Lower lobe of right lung (tissue), 2 donors: ENCODE results near the gene KHDC1. TPM values are rescaled to one million over a fixed set of nuclear protein-coding genes. Genes with fewer than 3 reads are reported as not detected.
"Not testable (repeated sequence)": the region's sequence is repeated elsewhere in the genome, so short reads cannot be mapped to it uniquely, and the experiment has no call there.

Experiments used
- ATAC-seq, 2 donors: fragments of 200-7000 bp; cut with Tn5 transposase; one replicate each; pipeline ENCODE4 v1.9.1; 2020 to 2022; ENCODE audit warnings: mild to moderate bottlenecking in 2 of 2, moderate library complexity in 2 of 2
- DNase-seq: peaks from one replicate; pipeline ENCODE4 v3.0.0-alpha.2; 2020
- H3K27ac ChIP-seq: fragments of 200-600 bp; one replicate; pipeline ENCODE4 v1.8.0; 2022
- H3K27me3 ChIP-seq: fragments of 200-600 bp; one replicate; pipeline ENCODE4 v1.8.0; 2022; ENCODE audit warnings: low read depth
- H3K36me3 ChIP-seq: fragments of 200-600 bp; one replicate; pipeline ENCODE4 v1.8.0; 2022; ENCODE audit warnings: mild to moderate bottlenecking
- H3K4me1 ChIP-seq: fragments of 200-600 bp; one replicate; pipeline ENCODE4 v1.8.0; 2022
- H3K4me3 ChIP-seq: fragments of 200-600 bp; one replicate; pipeline ENCODE4 v1.8.0; 2022; ENCODE audit warnings: mild to moderate bottlenecking
- H3K9me3 ChIP-seq: fragments of 200-600 bp; one replicate; pipeline ENCODE4 v1.8.0; 2022
- CTCF ChIP-seq: fragments of 200-600 bp; IDR thresholded peaks from one replicate; pipeline ENCODE4 v1.8.0; 2022; ENCODE audit warnings: antibody characterized with exemption, mild to moderate bottlenecking
- intact Hi-C: fragments of 100-400 bp; cut with DNase I; formaldehyde crosslinking; loops from one replicate; pipeline ENCODE4 v1.11.0; 2022
- total RNA-seq: library from RNA; stranded (reverse); fragmentation: NEBNext Ultra II Directional; extraction: Animal tissue kit (Norgen Biotek cat#: 25700); gene quantifications from one replicate; pipeline ENCODE4 v1.2.1, GENCODE V29; 2021
- donor health status: DM: no; HTN: yes; CAD: no; lungs with severe emphysema.

Gene KHDC1
- total RNA-seq, 1 donor from 2014 or later = 1.7 TPM

- Histone ChIP-seq H3K4me1 (peaks cover 6% of the 10 kb centered on the region), H3K27me3 (no peaks in the 10 kb centered on the region), H3K9me3 (no peaks in the 10 kb centered on the region), H3K4me3 (no peak overlapping the region), H3K27ac (no peak overlapping the region), H3K36me3 (no peaks in the 10 kb centered on the region)
- DNase-seq (no peak), ATAC-seq (no peak)
- no peak for TF ChIP-seq CTCF
- intact Hi-C loops = no loop called here
Observed at GRCh38 chr6:73258721-73259120, 4.3 kb downstream of the KHDC1 start.

DNA sequence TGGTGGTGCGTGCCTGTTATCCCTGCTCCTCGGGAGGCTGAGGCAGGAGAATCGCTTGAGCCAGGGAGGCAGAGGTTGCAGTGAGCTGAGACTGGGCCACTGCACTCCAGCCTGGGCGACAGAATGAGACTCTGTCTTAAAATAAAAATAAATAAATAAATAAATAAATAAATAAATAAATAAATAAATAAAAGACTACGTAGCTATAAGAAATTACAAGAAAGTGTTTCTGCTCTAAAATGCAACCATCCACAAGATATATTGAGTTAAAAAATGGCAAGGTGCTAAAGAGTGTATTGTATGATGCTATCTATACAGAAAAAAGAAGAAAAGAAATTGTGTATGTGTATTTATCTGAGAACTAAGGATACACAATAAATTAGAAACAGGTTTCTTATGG is 8.7 kb downstream of the KHDC1 start:
- H3K4me3 ChIP-seq, intact Hi-C loops, H3K4me1 ChIP-seq, H3K36me3 ChIP-seq, H3K27me3 ChIP-seq, H3K27ac ChIP-seq, ATAC-seq, DNase-seq, H3K9me3 ChIP-seq: not testable (repeated sequence)

DNA sequence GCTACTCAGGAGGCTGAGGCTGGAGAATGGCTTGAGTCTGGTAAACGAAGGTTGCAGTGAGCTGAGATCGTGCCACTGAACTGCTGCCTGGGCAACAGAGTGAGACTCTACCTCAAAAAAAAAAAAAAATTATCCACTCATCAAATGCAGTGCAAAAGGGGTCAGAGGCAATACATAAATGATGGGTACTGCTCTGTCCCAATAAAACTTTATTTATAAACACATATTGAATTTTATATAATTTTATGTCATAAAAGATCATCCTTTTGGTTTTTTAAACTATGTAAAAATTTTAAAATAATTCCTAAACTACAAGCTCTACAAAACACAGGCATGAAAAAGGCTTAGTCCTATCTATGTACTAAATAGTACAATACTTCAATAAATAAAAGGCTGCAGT is 10.3 kb downstream of the KHDC1 start:
- ATAC-seq (no peak), DNase-seq (no peak)
- intact Hi-C loops = no loop called here
- no peak for TF ChIP-seq CTCF
- H3K9me3 ChIP-seq = no peaks in the 10 kb centered on the region
- no peak overlapping the region for H3K27ac ChIP-seq
- no peaks in the 10 kb centered on the region for H3K27me3 ChIP-seq
- no peaks in the 10 kb centered on the region for H3K36me3 ChIP-seq
- no peak overlapping the region for H3K4me3 ChIP-seq
- no peaks in the 10 kb centered on the region for H3K4me1 ChIP-seq

DNA sequence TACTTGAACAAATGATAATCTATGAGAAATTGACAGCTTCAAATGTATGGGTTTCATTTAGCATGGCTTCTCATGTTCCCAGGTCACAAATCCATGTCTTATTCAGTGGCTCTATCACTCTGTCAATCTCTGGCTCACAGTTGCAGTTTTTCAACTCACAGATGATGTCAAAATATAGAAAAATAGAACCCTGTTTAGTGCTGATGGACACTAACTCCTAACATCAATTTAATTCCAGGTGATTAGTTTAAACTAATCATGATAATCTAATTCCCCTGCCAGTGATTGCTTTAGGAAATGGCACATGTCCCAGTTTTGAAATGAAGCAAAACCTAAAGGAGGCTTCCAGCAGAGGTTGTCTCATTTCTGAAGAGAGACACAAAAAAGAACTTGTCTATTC is 13.0 kb downstream of the KHDC1 start:
- TF ChIP-seq CTCF = no peak
- DNase-seq (no peak), ATAC-seq (no peak)
- Histone ChIP-seq H3K27me3 (no peaks in the 10 kb centered on the region), H3K36me3 (no peaks in the 10 kb centered on the region), H3K9me3 (no peaks in the 10 kb centered on the region), H3K4me1 (no peaks in the 10 kb centered on the region), H3K4me3 (no peak overlapping the region), H3K27ac (no peak overlapping the region)
- intact Hi-C loops = no loop called here

DNA sequence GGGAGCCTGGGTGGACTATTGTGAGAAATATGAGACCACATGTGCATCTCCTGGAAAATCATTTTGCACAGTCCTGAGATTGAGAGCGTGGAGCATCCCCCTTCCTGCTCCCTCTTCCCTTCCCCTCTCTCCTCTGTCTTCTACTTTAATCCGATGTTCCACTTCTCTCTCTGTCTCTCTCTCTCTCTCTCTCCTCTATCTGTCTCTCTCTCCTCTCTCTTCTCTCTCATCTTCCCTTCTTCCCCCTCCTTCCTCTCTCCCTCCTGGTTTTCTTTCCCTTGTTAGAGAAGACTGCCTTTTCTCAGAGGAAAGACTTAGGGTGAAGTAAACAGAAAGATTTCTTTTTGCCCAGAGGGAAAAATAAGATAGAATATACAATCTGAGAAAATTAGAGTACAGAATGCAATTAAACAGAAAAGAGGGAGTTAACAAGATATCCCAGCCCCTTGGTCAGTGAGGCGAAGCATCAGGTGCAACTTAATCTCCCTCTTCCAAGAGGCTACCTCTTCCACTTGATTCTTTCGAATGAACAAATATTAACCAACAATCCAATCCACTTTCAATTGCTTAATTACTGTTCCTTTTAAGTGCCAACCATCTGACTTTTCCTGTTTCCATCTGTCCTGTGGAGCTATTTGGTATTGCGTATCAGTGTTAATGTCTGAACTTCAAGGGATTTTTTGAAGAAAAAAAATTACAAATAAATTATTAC is 14.6 kb downstream of the KHDC1 start:
- H3K27me3 ChIP-seq = no peaks in the 10 kb centered on the region
- ATAC-seq = peak in 1 of 2 donors; percentile 49
- TF ChIP-seq CTCF = no peak

DNA sequence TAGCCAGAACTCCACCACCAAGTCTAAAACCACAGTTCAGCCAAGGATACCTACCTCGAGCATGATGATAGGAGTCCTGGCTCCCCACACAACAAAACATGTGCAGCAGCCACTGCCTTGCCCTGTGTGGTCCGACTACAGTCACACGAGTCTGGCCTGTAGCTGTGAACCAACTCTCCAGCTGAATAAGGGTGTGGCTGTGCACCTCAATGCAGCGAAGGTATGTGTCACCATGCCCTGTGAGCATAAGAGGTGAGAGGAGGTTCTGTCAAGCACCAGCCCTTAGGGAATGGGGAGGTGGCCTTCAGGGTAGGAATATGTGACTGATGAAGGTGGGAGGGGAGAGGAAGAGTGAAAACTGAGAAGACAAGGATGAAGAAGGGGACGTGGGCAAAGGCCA is 21.0 kb downstream of the KHDC1 start:
- intact Hi-C loops = no loop called here
- ATAC-seq = no peak
- no peak overlapping the region for H3K4me3 ChIP-seq
- no peak overlapping the region for H3K27ac ChIP-seq
- DNase-seq = no peak
- no peaks in the 10 kb centered on the region for H3K27me3 ChIP-seq
- H3K4me1 ChIP-seq = no peaks in the 10 kb centered on the region
- TF ChIP-seq CTCF = no peak
- no peaks in the 10 kb centered on the region for H3K9me3 ChIP-seq
- H3K36me3 ChIP-seq = no peaks in the 10 kb centered on the region

More for the DNA sequence above, 14.6 kb downstream of the KHDC1 start:
- H3K27ac ChIP-seq = no peak overlapping the region
- H3K9me3 ChIP-seq = no peaks in the 10 kb centered on the region
- H3K4me1 ChIP-seq = no peaks in the 10 kb centered on the region
- no peak for DNase-seq
- intact Hi-C loops = no loop called here
- H3K4me3 ChIP-seq = no peak overlapping the region
- H3K36me3 ChIP-seq = no peaks in the 10 kb centered on the region
